ENCODE results near the gene SMG1. TPM values are rescaled to one million over a fixed set of nuclear protein-coding genes. Genes with fewer than 3 reads are reported as not detected.

Gene SMG1
- total RNA-seq, 2 experiments from 2014 or later = 120 to 127 TPM

- Histone ChIP-seq H3K36me3 (ENCODE audit: insufficient read depth, low read length) (peaks cover 64% of the 10 kb centered on the region), H3K27ac (ENCODE audit: low read depth in 1 of 2, low read length in 2 of 2) (peak overlapping the region; percentile 33 to 63), H3K27me3 (ENCODE audit: control insufficient read depth in 1 of 2, insufficient read depth in 2 of 2, low read length in 2 of 2) (no peaks in the 10 kb centered on the region), H3K4me3 (ENCODE audit: low read length) (peak overlapping the region; percentile 79), H3K9me3 (ENCODE audit: control insufficient read depth in 1 of 2, insufficient read depth in 1 of 2, low read length in 2 of 2) (no peaks in the 10 kb centered on the region), H3K4me1 (ENCODE audit: insufficient read depth, low read length) (peaks cover 55% of the 10 kb centered on the region)
- peaks cover 83% of the 10 kb centered on the region for H3K36me3 Mint-ChIP-seq (ENCODE audit: low read depth)
- ChIA-PET CTCF (interaction anchor here (1.0 to 9.5 kb wide), 2 partner anchors 12 to 735 kb away, joined by 3 to 95 read pairs; partner anchors contain the start of gene ARL6IP1), POLR2A (interaction anchor here (0.9 to 9.1 kb wide), 4 partner anchors 14 to 766 kb away, joined by 3 to 232 read pairs (median 10); partner anchors contain the start of genes ARL6IP1, SMG1 and VPS35L)
- ATAC-seq (ENCODE audit: poor library complexity) (no peak), DNase-seq (peak in 1 of 14 experiments; percentile 29)
- intact Hi-C loops (cut with DNase I, micrococcal nuclease) = loop anchor here in 1 of 2 experiments (5.0 kb wide), 1 partner anchor 278 kb away; the partner anchor contains the start of gene COQ7
- no peaks in the 10 kb centered on the region for H3K27me3 Mint-ChIP-seq
- no peak for TF ChIP-seq CTCF (IDR thresholded peaks at IDR 0.05)
- peak overlapping the region; percentile 92 for H3K4me3 Mint-ChIP-seq
- H3K4me1 Mint-ChIP-seq (ENCODE audit: low read depth) = peaks cover 57% of the 10 kb centered on the region
- H3K9me3 Mint-ChIP-seq = no peaks in the 10 kb centered on the region
- peak overlapping the region; percentile 83 for H3K27ac Mint-ChIP-seq
Measured at GRCh38 chr16:18788828-18789514, 137.2 kb downstream of the SMG1 start.

GRCh38 chr16:18784917-18785623, 141.1 kb downstream of the SMG1 start:
- peak overlapping the region; percentile 43 for H3K27ac Mint-ChIP-seq
- Histone ChIP-seq H3K27ac (ENCODE audit: low read depth in 1 of 2, low read length in 2 of 2) (no peak overlapping the region), H3K27me3 (ENCODE audit: control insufficient read depth in 1 of 2, insufficient read depth in 2 of 2, low read length in 2 of 2) (no peaks in the 10 kb centered on the region), H3K4me1 (ENCODE audit: insufficient read depth, low read length) (peaks cover 52% of the 10 kb centered on the region), H3K9me3 (ENCODE audit: control insufficient read depth in 1 of 2, insufficient read depth in 1 of 2, low read length in 2 of 2) (no peaks in the 10 kb centered on the region), H3K4me3 (ENCODE audit: low read length) (no peak overlapping the region), H3K36me3 (ENCODE audit: insufficient read depth, low read length) (peaks cover 65% of the 10 kb centered on the region)
- peaks cover 78% of the 10 kb centered on the region for H3K36me3 Mint-ChIP-seq (ENCODE audit: low read depth)
- DNase-seq = no peak
- peaks cover 65% of the 10 kb centered on the region for H3K4me1 Mint-ChIP-seq (ENCODE audit: low read depth)
- ChIA-PET POLR2A (interaction anchor here (9.1 kb wide), 1 partner anchor 18 kb away, joined by 232 read pairs; the partner anchor contains the start of gene ARL6IP1), CTCF (interaction anchor here (9.5 kb wide), 1 partner anchor 16 kb away, joined by 95 read pairs; the partner anchor contains the start of gene ARL6IP1)
- no peaks in the 10 kb centered on the region for H3K9me3 Mint-ChIP-seq
- intact Hi-C loops (cut with DNase I, micrococcal nuclease) = loop anchor here in 1 of 2 experiments (5.0 kb wide), 1 partner anchor 282 kb away; the partner anchor contains the start of gene COQ7
- no peaks in the 10 kb centered on the region for H3K27me3 Mint-ChIP-seq
- H3K4me3 Mint-ChIP-seq = peak overlapping the region; percentile 71
- ATAC-seq (ENCODE audit: poor library complexity) = no peak
- no peak for TF ChIP-seq CTCF (IDR thresholded peaks at IDR 0.05)

- no peak overlapping the region for H3K27ac ChIP-seq (ENCODE audit: low read depth in 1 of 2, low read length in 2 of 2)
- DNase-seq (no peak), ATAC-seq (ENCODE audit: poor library complexity) (no peak)
- ChIA-PET CTCF (interaction anchor here (1.1 to 9.5 kb wide), 2 partner anchors 17 to 18 kb away, joined by 4 to 95 read pairs; partner anchors contain the start of gene ARL6IP1), POLR2A (no interaction called here)
- no peaks in the 10 kb centered on the region for H3K27me3 ChIP-seq (ENCODE audit: control insufficient read depth in 1 of 2, insufficient read depth in 2 of 2, low read length in 2 of 2)
- no peak for TF ChIP-seq CTCF (IDR thresholded peaks at IDR 0.05)
- H3K36me3 ChIP-seq (ENCODE audit: insufficient read depth, low read length) = peaks cover 63% of the 10 kb centered on the region
- Mint-ChIP-seq H3K36me3 (ENCODE audit: low read depth) (peaks cover 64% of the 10 kb centered on the region), H3K27ac (peak overlapping the region; percentile 69), H3K4me1 (ENCODE audit: low read depth) (peaks cover 54% of the 10 kb centered on the region), H3K27me3 (no peaks in the 10 kb centered on the region), H3K9me3 (no peaks in the 10 kb centered on the region), H3K4me3 (no peak overlapping the region)
- H3K4me1 ChIP-seq (ENCODE audit: insufficient read depth, low read length) = peaks cover 47% of the 10 kb centered on the region
- no peak overlapping the region for H3K4me3 ChIP-seq (ENCODE audit: low read length)
- no peaks in the 10 kb centered on the region for H3K9me3 ChIP-seq (ENCODE audit: control insufficient read depth in 1 of 2, insufficient read depth in 1 of 2, low read length in 2 of 2)
- intact Hi-C loops (cut with DNase I, micrococcal nuclease) = no loop called here
Measured at GRCh38 chr16:18783430-18784341, 142.5 kb downstream of the SMG1 start.
